Measurements from ENCODE around the gene CTNNA2. TPM values are rescaled to one million over a fixed set of nuclear protein-coding genes. Genes with fewer than 3 reads are reported as not detected.

The CTNNA2 gene
- total and polyA plus RNA-seq, 2 of the 8 experiments (the other 6 are each of a cell fraction or from before 2014, with no cell fraction given): 3.9 to 9.0 TPM

GRCh38 chr2:80209458-80209857, 696.6 kb downstream of the CTNNA2 start:
- Histone ChIP-seq H3K14ac (ENCODE audit: insufficient read length) (no peak overlapping the region), H2BK15ac (ENCODE audit: low read length) (no peak overlapping the region), H3K9ac (replicated peaks in 1 of 4; ENCODE audit: extremely low read depth in 1 of 4, low read depth in 3 of 4, low read length in 3 of 4) (no peak overlapping the region), H2BK20ac (ENCODE audit: low read length) (no peak overlapping the region), H3K79me2 (ENCODE audit: control insufficient read depth in 1 of 2, insufficient read depth in 2 of 2, low read length in 2 of 2) (no peaks in the 10 kb centered on the region), H4K8ac (ENCODE audit: extremely low read depth, insufficient read depth, low read length) (no peak overlapping the region), H3K23ac (ENCODE audit: insufficient read length) (no peak overlapping the region), H3K4ac (replicated peaks; ENCODE audit: insufficient read length, low read depth, low read length) (no peak overlapping the region), H2BK120ac (replicated peaks; ENCODE audit: low read depth, low read length) (no peak overlapping the region), H2BK12ac (ENCODE audit: low read depth, low read length) (no peak overlapping the region), H3K27me3 (replicated peaks in 1 of 4; ENCODE audit: control insufficient read depth in 3 of 4, extremely low read depth in 1 of 4, insufficient read depth in 3 of 4, low read length in 3 of 4) (peaks cover 0 to 1% (median 0%) of the 10 kb centered on the region in 4 experiments; a peak in 1 of 7 replicates), H2AFZ (ENCODE audit: low read length) (no peak overlapping the region), H3K4me3 (ENCODE audit: extremely low read depth in 1 of 4, insufficient read depth in 2 of 4, low read depth in 3 of 4, low read length in 4 of 4) (no peak overlapping the region), H3K79me1 (ENCODE audit: low read depth, low read length) (no peaks in the 10 kb centered on the region), H3K56ac (replicated peaks; ENCODE audit: insufficient read length, low read depth, low read length) (no peak overlapping the region), H3K36me3 (ENCODE audit: control insufficient read depth in 2 of 4, insufficient read depth in 4 of 4, low read length in 3 of 4) (no peaks in the 10 kb centered on the region), H3K27ac (ENCODE audit: low read depth, low read length) (no peak overlapping the region), H3K4me2 (ENCODE audit: insufficient read depth in 1 of 2, low read depth in 2 of 2, low read length in 2 of 2) (no peak overlapping the region), H4K20me1 (replicated peaks in 1 of 2; ENCODE audit: control insufficient read depth in 1 of 2, insufficient read depth in 2 of 2, low read length in 2 of 2) (no peaks in the 10 kb centered on the region), H4K5ac (ENCODE audit: insufficient read length, low read depth, low read length) (no peak overlapping the region), H2AK5ac (ENCODE audit: low read depth, low read length) (no peak overlapping the region), H4K91ac (replicated peaks; ENCODE audit: insufficient read length, low read length) (no peak overlapping the region), H3K23me2 (ENCODE audit: low read depth, low read length) (no peaks in the 10 kb centered on the region; the same call in 1 of the 2 replicates), H3K4me1 (replicated peaks in 1 of 4; ENCODE audit: control insufficient read depth in 3 of 4, insufficient read depth in 4 of 4, low read length in 3 of 4) (no peaks in the 10 kb centered on the region), H3K18ac (ENCODE audit: extremely low read depth, low read length) (no peak overlapping the region), H3K9me3 (ENCODE audit: insufficient read depth in 2 of 2, low read depth in 1 of 2, low read length in 1 of 2) (peaks cover 0 to 6% of the 10 kb centered on the region in 2 experiments; a peak in 1 of 4 replicates), H2BK5ac (ENCODE audit: low read depth, low read length) (no peak overlapping the region)
- TF ChIP-seq SP2 (IDR thresholded peaks at IDR 0.05; ENCODE audit: low read length) (no peak), CBX8 (IDR thresholded peaks at IDR 0.05; ENCODE audit: borderline replicate concordance, low read depth, low read length) (no peak), MAX (IDR thresholded peaks at IDR 0.05) (no peak), TCF12 (IDR thresholded peaks at IDR 0.05; ENCODE audit: low read depth, low read length) (no peak), MAFK (IDR thresholded peaks at IDR 0.05; ENCODE audit: low read depth, low read length) (no peak), SIN3A (conservative IDR thresholded peaks at IDR 0.05 in 1 of 2, IDR thresholded peaks at IDR 0.05 in 1 of 2; ENCODE audit: low read depth in 1 of 2, low read length in 2 of 2) (no peak), SP1 (IDR thresholded peaks at IDR 0.05; ENCODE audit: low read depth, low read length) (no peak), CBX5 (IDR thresholded peaks at IDR 0.05; ENCODE audit: low read depth, low read length) (no peak), YY1 (IDR thresholded peaks at IDR 0.05; ENCODE audit: low read depth, low read length) (no peak), TEAD4 (IDR thresholded peaks at IDR 0.05; ENCODE audit: low read depth, low read length) (no peak), TAF7 (optimal IDR thresholded peaks at IDR 0.05; ENCODE audit: borderline replicate concordance, low read depth, low read length) (no peak), ASH2L (IDR thresholded peaks at IDR 0.05; ENCODE audit: low read length) (no peak)
- ChIA-PET POLR2A (ENCODE audit: partially characterized antibody) (no interaction called here), CTCF (ENCODE audit: partially characterized antibody) (no interaction called here)
- no peak for DNase-seq (ENCODE audit: low read depth in 1 of 2, low spot score in 2 of 2)
- 93% methylated on average over 5 of the region's 5 CpGs; no CpG with 5 or more reads in 1 of the 2 experiments for WGBS, 2 experiments (ENCODE audit: extremely low coverage in 1 of 2, insufficient coverage in 1 of 2, insufficient read length in 1 of 2, insufficient replicate concordance in 2 of 2, low coverage in 1 of 2, low lambda C conversion rate in 2 of 2, missing lambda C conversion rate in 1 of 2)
- no peak for FAIRE-seq

Data from H1 (cell line).